EL (cell line): ENCODE data around the gene HECA.
"Not testable (repeated sequence)": the region's sequence is repeated elsewhere in the genome, so short reads cannot be mapped to it uniquely, and the experiment has no call there.

Experiments used
- DNase-seq: peaks from one replicate; pipeline ENCODE4 v3.0.0-alpha.2; 2016

The HECA gene

GRCh38 chr6:139165324-139165723 is 30.4 kb downstream of the HECA start:
- no peak for DNase-seq

DNA sequence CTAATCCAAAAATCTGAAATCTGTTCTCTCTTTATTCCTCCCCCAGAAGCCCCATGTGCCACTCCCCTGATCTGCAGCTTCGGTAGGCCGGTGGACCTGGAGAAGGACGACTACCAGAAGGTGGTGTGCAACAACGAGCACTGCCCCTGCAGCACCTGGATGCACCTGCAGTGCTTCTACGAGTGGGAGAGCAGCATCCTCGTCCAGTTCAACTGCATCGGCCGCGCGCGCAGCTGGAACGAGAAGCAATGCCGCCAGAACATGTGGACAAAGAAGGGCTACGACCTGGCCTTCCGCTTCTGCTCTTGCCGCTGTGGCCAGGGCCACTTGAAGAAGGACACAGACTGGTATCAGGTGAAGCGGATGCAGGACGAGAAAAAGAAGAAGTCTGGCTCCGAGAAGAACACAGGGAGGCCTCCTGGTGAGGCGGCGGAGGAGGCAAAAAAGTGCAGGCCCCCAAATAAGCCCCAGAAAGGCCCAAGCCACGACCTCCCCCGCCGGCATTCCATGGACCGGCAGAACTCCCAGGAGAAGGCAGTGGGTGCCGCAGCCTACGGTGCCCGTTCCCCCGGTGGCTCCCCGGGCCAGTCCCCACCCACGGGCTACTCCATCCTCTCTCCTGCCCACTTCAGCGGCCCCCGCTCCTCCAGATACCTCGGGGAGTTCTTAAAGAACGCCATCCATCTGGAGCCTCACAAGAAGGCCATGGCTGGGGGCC is 31.5 kb downstream of the HECA start:
- DNase-seq: no peak

DNA sequence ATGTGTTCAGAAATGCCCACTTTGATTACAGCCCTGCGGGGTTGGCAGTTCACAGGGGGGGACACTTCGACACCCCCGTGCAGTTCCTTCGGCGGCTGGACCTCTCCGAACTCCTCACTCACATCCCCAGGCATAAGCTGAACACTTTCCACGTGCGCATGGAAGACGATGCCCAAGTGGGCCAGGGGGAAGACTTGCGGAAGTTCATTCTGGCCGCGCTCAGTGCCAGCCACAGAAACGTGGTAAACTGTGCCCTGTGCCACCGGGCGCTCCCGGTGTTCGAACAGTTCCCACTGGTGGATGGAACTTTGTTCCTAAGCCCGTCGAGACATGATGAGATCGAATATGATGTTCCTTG is 32.1 kb downstream of the HECA start:
- DNase-seq: no peak

- no peak for DNase-seq
Measured at GRCh38 chr6:139172151-139172550, 37.3 kb downstream of the HECA start.

DNA sequence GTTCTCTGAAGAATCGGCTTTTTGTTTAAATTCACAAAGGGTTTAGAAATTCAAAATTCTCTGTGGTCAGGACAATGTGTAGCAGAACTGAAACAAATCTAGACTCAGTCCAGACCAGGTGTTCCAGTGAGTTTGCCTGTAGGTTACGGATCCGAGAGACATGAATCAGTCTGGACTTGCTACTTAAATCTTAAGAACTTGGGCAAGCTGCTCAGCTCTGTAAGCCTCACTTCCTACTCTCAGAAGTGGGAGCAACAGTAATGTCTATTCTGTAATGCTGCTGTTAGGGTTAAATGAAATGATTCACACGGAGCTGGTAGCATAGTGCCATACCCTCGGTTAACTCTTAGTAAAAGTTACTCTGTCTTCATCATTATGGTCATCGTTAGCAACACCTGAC is 37.7 kb downstream of the HECA start:
- DNase-seq: no peak

DNA sequence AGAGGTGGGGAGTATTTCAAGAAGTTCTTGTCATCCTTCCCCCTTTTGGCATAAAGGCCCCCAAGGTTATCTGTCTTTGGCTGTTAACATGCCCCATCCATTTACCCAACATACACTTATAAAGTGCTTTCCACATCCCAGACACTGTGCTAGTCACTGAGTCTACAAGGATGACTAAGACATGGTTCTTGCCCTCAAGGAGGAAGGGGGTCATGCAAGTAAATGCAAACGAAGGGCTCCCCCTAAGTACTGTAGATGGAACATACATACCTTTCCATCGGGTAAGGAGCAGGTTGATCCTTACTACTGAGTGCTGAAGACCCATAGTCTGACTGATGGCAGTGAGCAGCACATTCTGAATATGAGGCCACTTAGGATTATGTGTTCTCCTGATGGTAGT is 38.3 kb downstream of the HECA start:
- peak; percentile 22 for DNase-seq

GRCh38 chr6:139173822-139174221 is 38.9 kb downstream of the HECA start:
- DNase-seq: no peak

DNA sequence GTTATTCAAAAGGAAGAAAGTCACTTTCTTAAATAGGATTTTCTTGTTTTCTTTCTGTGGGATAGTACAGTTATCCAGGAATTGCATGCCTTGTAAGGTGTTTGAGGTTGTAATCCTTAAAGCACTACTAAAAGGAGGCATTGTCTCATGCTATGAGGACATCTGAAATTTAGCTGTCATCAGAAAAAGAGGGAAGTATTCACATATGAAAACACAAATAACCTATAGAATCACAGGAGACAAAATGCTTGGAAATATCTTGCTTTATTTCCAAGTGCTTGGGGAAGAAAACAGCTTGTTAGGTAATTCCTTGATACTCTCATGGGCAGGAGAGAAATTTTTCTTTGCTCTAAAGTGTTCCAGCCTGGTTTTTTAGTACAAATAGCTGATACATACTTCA is 40.1 kb downstream of the HECA start:
- no peak for DNase-seq

GRCh38 chr6:139175389-139175948 is 40.6 kb downstream of the HECA start:
- DNase-seq: no peak

DNA sequence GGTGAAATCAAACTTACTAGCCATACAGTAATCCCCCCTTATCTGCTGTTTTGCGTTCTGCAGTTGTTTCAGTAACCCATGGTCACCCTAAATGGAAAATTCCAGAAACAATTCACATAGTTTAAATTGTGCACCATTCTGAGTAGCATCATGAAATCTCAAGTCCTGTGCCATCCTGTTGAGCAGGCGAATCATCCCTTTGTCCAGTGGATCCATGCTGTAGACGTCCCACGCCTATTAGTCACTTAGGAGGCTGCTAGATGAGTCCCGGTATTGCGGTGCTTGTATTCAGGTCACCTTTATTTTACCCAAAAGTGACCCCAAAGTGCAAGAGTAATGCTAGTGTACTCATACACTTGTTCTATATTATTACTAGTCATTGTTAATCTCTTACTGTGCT is 46.4 kb downstream of the HECA start:
- no peak for DNase-seq

DNA sequence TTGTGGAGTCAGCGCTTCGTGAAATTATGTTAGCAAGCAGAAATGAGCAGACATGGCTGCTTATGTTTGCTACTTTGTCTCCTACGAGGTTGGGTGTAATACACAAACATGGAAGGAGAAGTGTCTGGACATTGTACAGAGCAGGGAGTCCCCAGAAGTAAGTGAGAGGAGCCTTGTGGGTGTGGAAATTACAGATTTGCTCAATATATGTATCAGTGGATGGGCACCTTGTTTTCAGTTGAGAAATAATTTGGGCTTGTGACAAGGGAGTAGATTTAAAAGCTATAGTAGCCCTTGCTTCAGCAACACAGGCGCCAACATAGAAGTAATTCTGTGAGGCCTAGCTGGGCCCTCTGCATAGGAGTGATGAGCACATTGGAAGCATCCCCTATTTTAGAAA is 49.2 kb downstream of the HECA start:
- no peak for DNase-seq

DNA sequence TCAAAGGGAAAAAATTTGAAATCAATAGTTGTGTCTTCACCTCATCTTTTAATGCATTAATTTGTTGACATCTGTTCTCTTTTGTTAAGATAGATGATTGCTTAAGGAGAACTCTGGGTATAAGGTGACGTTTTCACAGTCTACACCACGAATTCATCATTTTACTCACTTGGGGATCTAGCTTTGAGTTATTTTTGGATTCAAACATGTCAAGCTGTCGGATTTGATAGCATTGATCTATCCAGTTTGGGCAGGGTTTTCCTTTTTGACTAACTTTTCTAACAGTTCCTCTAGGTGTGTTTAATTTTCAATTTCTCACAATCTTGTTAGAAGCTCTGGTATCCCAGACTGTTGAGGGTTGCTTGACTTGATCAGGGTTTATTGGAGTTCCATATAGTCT is 49.6 kb downstream of the HECA start:
- DNase-seq: no peak

GRCh38 chr6:139186242-139186641 is 51.4 kb downstream of the HECA start:
- no peak for DNase-seq

GRCh38 chr6:139186692-139187091 is 51.8 kb downstream of the HECA start:
- DNase-seq: no peak

DNA sequence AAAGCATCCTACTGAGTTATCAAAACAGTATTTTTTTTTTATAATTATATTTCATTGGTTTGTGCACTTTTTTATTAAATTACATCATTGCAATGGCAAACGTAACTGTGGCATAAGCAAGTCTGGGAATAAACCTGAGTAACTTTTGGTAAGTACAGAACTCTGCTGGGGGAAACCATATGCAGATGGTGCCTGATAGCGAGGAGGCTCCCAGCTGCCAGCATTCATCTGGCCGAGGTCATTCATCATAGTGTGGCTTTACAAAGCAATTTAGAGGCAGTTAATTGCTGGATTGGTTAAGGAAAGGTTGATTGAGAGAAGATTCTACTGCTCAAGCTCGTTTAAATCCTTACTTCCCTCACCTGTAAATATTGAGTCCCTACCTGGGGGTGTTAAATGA is 52.6 kb downstream of the HECA start:
- DNase-seq: no peak

- no peak for DNase-seq
Measured at GRCh38 chr6:139189665-139190064, 54.8 kb downstream of the HECA start.

DNA sequence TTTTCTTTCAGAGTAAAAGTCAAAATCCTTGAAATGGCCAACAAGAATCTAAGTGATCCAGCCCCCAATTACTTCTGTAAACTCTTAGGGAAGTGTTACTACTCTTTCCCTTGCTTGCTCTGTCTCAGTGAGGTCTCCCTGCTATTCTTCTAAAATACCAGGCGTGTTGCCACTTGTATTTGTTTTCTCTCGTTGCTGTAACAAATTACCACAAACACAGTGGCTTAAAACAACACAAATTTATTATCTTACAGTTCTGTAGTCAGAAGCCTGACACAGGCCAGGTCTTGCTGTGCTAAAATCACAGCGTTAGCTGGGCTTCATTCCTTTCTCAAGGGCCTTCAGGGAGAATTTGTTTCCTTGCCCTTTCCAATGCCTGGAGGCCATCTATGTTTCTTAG is 59.9 kb downstream of the HECA start:
- DNase-seq: no peak

DNA sequence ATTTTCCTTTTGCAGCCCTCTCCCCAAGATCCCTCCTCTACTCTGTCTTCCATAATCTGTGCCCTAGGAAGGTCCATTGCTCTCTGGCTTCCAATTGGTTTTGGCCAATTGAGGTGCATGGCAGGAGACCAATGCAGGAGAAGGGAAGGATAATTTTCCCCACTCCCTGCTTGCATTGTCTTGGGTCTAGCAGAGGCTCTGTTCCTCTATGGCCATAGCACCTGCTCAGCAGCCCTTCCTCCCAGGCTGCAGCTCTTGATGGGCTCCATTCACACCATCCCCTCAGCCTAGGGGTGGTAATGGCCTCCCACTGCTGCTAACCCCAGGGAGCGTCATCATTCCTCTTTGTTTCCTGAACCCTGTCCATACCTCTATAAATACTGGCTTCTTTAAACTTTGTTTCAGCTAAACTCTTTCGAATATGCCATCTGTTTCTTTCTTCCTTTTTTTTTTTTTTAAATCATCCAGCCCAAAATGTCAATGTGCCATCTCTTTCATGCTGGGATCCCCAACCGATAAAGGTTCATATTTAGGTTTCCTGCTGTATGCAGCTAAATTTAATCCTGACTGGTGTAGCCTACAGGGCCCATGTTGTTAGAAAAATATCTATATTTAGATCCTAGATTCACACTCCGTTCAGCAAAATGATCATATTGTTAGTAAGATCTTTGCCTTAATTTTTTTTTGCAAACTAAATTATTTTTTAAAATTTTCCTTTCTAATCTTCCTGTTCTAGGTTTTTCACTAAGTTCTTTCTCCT is 63.8 kb downstream of the HECA start:
- no peak for DNase-seq

- DNase-seq: no peak
Measured at GRCh38 chr6:139201378-139201777, 66.5 kb downstream of the HECA start.

DNA sequence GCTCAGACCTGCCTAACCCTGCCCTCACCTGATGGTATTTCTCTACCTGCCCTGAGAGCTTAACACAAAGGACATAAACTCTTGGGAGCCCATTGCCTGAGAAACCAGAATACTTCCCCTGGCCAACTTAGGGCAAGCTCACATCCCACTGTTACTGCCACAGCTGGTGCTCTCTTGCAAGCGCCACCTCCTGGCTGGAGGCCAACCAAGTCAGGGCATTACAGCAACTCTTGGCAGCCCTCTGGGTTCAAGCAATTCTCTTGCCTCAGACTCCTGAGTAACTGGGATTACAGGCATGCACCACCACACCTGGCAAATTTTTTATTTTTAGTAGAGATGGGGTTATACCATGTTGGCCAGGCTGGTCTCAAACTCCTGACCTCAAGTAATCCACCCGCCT is 70.1 kb downstream of the HECA start:
- no peak for DNase-seq

GRCh38 chr6:139205843-139206242 is 71.0 kb downstream of the HECA start:
- no peak for DNase-seq

- not testable (repeated sequence) for DNase-seq
Measured at GRCh38 chr6:139210766-139211165, 75.9 kb downstream of the HECA start.

DNA sequence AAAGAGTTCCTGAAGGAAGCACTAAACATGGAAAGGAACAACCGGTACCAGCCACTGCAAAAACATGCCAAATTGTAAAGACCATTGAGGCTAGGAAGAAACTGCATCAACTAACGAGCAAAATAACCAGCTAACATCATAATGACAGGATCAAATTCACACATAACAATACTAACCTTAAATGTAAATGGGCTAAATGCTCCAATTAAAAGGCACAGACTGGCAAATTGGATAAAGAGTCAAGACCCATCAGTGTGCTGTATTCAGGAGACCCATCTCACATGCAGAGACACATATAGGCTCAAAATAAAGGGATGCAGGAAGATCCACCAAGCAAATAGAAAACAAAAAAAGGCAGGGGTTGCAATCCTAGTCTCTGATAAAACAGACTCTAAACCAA is 77.6 kb downstream of the HECA start:
- not testable (repeated sequence) for DNase-seq

GRCh38 chr6:139219271-139219729 is 84.4 kb downstream of the HECA start:
- peak; percentile 87 for DNase-seq
